HG03280 (cell line): Measurements from ENCODE around the gene SKIC3.

ENCODE experiments used
- ATAC-seq: cut with Tn5 transposase; IDR thresholded peaks from one replicate; pipeline ENCODE4 v1.9.1; 2021; ENCODE audit warnings: mild to moderate bottlenecking, moderate library complexity; ENCODE audit not compliant: unreplicated experiment

Gene SKIC3

GRCh38 chr5:95532415-95532814, 22.4 kb downstream of the SKIC3 start:
- no peak for ATAC-seq

- no peak for ATAC-seq
Measured at GRCh38 chr5:95531491-95531890, 23.3 kb downstream of the SKIC3 start.

GRCh38 chr5:95530416-95530815, 24.4 kb downstream of the SKIC3 start:
- ATAC-seq, result no peak

- no peak for ATAC-seq
Measured at GRCh38 chr5:95528565-95528964, 26.2 kb downstream of the SKIC3 start.

- ATAC-seq, result no peak
Measured at GRCh38 chr5:95526871-95527270, 27.9 kb downstream of the SKIC3 start.

- no peak for ATAC-seq
Measured at GRCh38 chr5:95524423-95524822, 30.4 kb downstream of the SKIC3 start.

GRCh38 chr5:95520206-95520605, 34.6 kb downstream of the SKIC3 start:
- no peak for ATAC-seq

- no peak for ATAC-seq
Measured at GRCh38 chr5:95519681-95520080, 35.1 kb downstream of the SKIC3 start.

- ATAC-seq, result no peak
Measured at GRCh38 chr5:95519151-95519550, 35.6 kb downstream of the SKIC3 start.

GRCh38 chr5:95518417-95518816, 36.4 kb downstream of the SKIC3 start:
- no peak for ATAC-seq

- ATAC-seq, result no peak
Measured at GRCh38 chr5:95511606-95512005, 43.2 kb downstream of the SKIC3 start.

GRCh38 chr5:95508550-95508949, 46.2 kb downstream of the SKIC3 start:
- ATAC-seq, result no peak
